DND-41 (cell line): ENCODE results near the gene GREM2.

ENCODE experiments used
- ATAC-seq: fragments of 200-7000 bp; cut with Tn5 transposase; 3 replicates; pipeline ENCODE4 v1.9.1; 2021; ENCODE audit warnings: low read depth; ENCODE audit not compliant: insufficient read depth
- DNase-seq: peaks from one replicate; pipeline ENCODE4 v3.0.0-alpha.2; 2020
- H2AFZ ChIP-seq: 2 replicates; pipeline ENCODE4 v1.6.0; 2012; ENCODE audit warnings: low read depth, low read length
- H3K27ac ChIP-seq: 2 replicates; pipeline ENCODE4 v1.5.1; 2012; ENCODE audit warnings: low read length, inconsistent platforms
- H3K27me3 ChIP-seq: fragments of 200-600 bp; sonication (generic); 2 replicates; pipeline ENCODE4 v1.6.0; 2012; ENCODE audit warnings: low read length, mild to moderate bottlenecking, inconsistent platforms; ENCODE audit not compliant: insufficient read depth, poor library complexity
- H3K36me3 ChIP-seq: 2 replicates; pipeline ENCODE4 v1.5.1; 2012; ENCODE audit warnings: low read length, inconsistent platforms; ENCODE audit not compliant: insufficient read depth
- H3K4me1 ChIP-seq: 2 replicates; pipeline ENCODE4 v1.5.1; 2012; ENCODE audit warnings: mild to moderate bottlenecking, low read length; ENCODE audit not compliant: insufficient read depth
- H3K4me2 ChIP-seq: 2 replicates; pipeline ENCODE4 v1.6.0; 2012; ENCODE audit warnings: mild to moderate bottlenecking, moderate library complexity, low read length, inconsistent platforms; ENCODE audit not compliant: insufficient read depth
- H3K4me3 ChIP-seq, 2 experiments: fragments of 200-600 bp in 1 of 2; shearing (Covaris generic) in 1 of 2; 2 replicates each; pipeline ENCODE4 v1.5.1; 2012 to 2016; ENCODE audit warnings: inconsistent platforms in 2 of 2, low read length in 2 of 2, mild to moderate bottlenecking in 2 of 2, low read depth in 1 of 2, moderate library complexity in 1 of 2
- H3K79me2 ChIP-seq: 2 replicates; pipeline ENCODE4 v1.6.0; 2012; ENCODE audit warnings: low read length, inconsistent platforms; ENCODE audit not compliant: insufficient read depth
- H3K9ac ChIP-seq: 2 replicates; pipeline ENCODE4 v1.6.0; 2012; ENCODE audit warnings: low read depth, mild to moderate bottlenecking, inconsistent platforms, low read length, moderate library complexity
- H3K9me3 ChIP-seq: 2 replicates; pipeline ENCODE4 v1.5.1; 2012; ENCODE audit warnings: low read length, moderate library complexity, mild to moderate bottlenecking, inconsistent platforms; ENCODE audit not compliant: insufficient read depth, severe bottlenecking
- H4K20me1 ChIP-seq: 2 replicates; pipeline ENCODE4 v1.6.0; 2012; ENCODE audit warnings: low read length; ENCODE audit not compliant: insufficient read depth
- EZH2 ChIP-seq: IDR thresholded peaks from 3 replicates; pipeline ENCODE4 v1.6.1; 2012; ENCODE audit warnings: borderline replicate concordance, low read depth, mild to moderate bottlenecking, moderate library complexity, low read length, inconsistent platforms; ENCODE audit not compliant: severe bottlenecking
- TF ChIP-seq, protein P1 (sequence below): IDR thresholded peaks from 2 replicates; pipeline ENCODE4 v1.5.1; 2012; ENCODE audit warnings: borderline replicate concordance, low read length, moderate library complexity, mild to moderate bottlenecking; ENCODE audit not compliant: poor library complexity, severe bottlenecking; ENCODE audit errors: extremely low read depth

Gene GREM2

DNA sequence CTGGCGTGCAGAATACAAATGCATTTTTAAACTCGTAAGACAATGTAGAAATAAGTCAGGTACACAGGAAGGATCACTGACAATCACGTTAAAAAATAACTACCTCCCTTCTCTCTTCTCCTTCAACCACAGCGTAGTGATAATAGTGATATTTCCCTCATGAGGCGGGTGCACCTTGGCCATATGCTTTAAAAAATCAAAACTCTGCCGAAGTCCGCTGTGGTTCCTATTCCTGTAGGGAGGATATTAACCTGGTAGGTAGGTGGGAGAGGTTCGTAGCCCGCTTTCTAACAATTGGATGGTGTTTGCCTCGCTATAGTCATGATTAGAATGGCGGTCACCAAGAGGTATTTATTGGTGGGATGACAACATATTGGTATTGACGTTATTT lies 732 bp downstream of the GREM2 start:
- Histone ChIP-seq H3K4me1 (peaks cover 36% of the 10 kb centered on the region), H3K27me3 (no peaks in the 10 kb centered on the region), H3K79me2 (no peaks in the 10 kb centered on the region), H3K9me3 (no peaks in the 10 kb centered on the region), H3K9ac (no peak overlapping the region), H4K20me1 (no peaks in the 10 kb centered on the region), H3K4me2 (no peak overlapping the region), H2AFZ (no peak overlapping the region), H3K27ac (no peak overlapping the region), H3K36me3 (no peaks in the 10 kb centered on the region), H3K4me3 (no peak overlapping the region)
- ATAC-seq (no peak), DNase-seq (no peak)
- TF ChIP-seq, protein P1, sequence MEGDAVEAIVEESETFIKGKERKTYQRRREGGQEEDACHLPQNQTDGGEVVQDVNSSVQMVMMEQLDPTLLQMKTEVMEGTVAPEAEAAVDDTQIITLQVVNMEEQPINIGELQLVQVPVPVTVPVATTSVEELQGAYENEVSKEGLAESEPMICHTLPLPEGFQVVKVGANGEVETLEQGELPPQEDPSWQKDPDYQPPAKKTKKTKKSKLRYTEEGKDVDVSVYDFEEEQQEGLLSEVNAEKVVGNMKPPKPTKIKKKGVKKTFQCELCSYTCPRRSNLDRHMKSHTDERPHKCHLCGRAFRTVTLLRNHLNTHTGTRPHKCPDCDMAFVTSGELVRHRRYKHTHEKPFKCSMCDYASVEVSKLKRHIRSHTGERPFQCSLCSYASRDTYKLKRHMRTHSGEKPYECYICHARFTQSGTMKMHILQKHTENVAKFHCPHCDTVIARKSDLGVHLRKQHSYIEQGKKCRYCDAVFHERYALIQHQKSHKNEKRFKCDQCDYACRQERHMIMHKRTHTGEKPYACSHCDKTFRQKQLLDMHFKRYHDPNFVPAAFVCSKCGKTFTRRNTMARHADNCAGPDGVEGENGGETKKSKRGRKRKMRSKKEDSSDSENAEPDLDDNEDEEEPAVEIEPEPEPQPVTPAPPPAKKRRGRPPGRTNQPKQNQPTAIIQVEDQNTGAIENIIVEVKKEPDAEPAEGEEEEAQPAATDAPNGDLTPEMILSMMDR = no peak
- TF ChIP-seq EZH2 = no peak

DNA sequence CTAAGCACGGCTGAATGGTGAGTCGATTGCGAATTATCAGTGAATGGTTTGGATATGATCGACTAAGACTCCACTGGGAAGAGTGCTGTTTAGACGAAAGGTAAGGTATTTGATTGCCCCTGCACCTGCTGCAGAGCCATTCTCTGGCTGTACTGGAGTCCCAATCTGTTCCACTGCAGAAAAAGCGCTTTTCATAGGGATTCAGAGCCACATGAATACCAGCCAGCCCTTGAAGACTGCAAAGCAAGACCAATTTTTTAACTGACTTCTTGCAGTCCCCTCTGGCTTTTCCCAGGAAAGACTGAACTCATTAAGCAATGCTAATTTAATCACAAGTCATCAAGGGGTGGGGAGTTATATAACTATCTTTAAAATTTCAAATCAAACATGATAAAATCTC lies 1.3 kb downstream of the GREM2 start:
- H3K79me2 ChIP-seq = no peaks in the 10 kb centered on the region
- H3K9ac ChIP-seq = no peak overlapping the region
- no peak overlapping the region for H3K27ac ChIP-seq
- no peaks in the 10 kb centered on the region for H3K9me3 ChIP-seq
- ATAC-seq (no peak), DNase-seq (no peak)
- H3K27me3 ChIP-seq = no peaks in the 10 kb centered on the region
- no peak overlapping the region for H3K4me3 ChIP-seq
- no peaks in the 10 kb centered on the region for H4K20me1 ChIP-seq
- no peaks in the 10 kb centered on the region for H3K36me3 ChIP-seq
- TF ChIP-seq, protein P1 = no peak
- no peak overlapping the region for H2AFZ ChIP-seq
- H3K4me2 ChIP-seq = no peak overlapping the region
- peaks cover 36% of the 10 kb centered on the region for H3K4me1 ChIP-seq

DNA sequence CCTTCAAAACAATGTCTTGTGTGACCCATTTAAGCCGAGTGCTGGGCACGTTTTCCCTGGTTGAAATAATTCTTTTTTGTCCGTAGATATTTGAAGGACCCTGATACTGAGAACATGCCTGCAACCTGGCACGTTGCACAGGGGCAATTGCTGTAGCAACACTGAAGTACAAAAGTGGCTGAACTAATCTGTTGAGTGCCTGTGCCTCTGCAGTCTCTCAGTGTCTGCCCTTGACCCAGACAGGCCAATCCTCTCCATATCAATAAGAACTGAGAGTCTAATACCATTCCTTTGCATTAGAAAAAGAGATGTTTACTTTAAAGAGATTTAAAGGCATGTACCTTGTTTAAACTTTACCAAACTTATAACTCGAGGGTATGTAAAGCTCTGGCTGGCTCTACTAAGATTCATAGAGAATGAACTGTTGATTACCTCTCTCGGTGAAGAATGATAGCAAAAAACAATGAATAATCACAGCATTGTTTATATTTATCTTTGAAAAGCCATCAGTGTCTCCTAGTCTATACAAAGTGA lies 2.4 kb downstream of the GREM2 start:
- H3K79me2 ChIP-seq = no peaks in the 10 kb centered on the region
- H3K4me1 ChIP-seq = peaks cover 33% of the 10 kb centered on the region
- no peak overlapping the region for H2AFZ ChIP-seq
- no peak overlapping the region for H3K4me2 ChIP-seq
- H3K9ac ChIP-seq = no peak overlapping the region
- no peak overlapping the region for H3K4me3 ChIP-seq
- no peak for DNase-seq
- ATAC-seq = no peak
- H3K36me3 ChIP-seq = no peaks in the 10 kb centered on the region
- TF ChIP-seq, protein P1 = no peak
- no peak for TF ChIP-seq EZH2
- no peaks in the 10 kb centered on the region for H3K9me3 ChIP-seq
- no peaks in the 10 kb centered on the region for H3K27me3 ChIP-seq
- H3K27ac ChIP-seq = no peak overlapping the region
- H4K20me1 ChIP-seq = no peaks in the 10 kb centered on the region

DNA sequence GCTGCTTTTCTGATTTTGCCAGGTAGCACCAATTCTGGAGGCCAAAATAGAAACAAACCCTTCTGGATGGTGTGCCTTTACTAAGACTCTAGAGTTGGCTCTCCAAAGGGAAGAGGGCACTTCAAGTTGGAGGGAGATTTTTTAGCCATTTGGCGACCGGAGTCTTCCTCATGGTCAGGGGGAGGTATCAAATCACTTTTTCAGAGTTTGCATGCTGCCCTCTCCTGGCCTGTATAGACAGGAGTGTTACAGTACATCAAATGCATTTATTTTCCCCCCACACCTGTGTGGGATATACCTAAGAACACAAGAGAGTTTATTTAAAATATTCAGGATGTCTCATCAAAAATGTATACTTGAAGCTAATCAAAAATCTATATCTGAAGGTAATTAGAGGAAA lies 3.2 kb downstream of the GREM2 start:
- Histone ChIP-seq H4K20me1 (no peaks in the 10 kb centered on the region), H2AFZ (no peak overlapping the region), H3K36me3 (no peaks in the 10 kb centered on the region), H3K4me1 (peaks cover 25% of the 10 kb centered on the region), H3K4me2 (no peak overlapping the region), H3K4me3 (no peak overlapping the region), H3K27ac (no peak overlapping the region), H3K9me3 (no peaks in the 10 kb centered on the region), H3K79me2 (no peaks in the 10 kb centered on the region), H3K27me3 (no peaks in the 10 kb centered on the region), H3K9ac (no peak overlapping the region)
- TF ChIP-seq, protein P1 = peak; percentile 44
- no peak for TF ChIP-seq EZH2
- DNase-seq = no peak
- ATAC-seq = no peak
